ENCODE measurements around the gene IL23R. TPM values are rescaled to one million over a fixed set of nuclear protein-coding genes. Genes with fewer than 3 reads are reported as not detected.

The IL23R gene
- total RNA-seq, 1 experiment from 2014 or later: not detected

GRCh38 chr1:67264899-67265298 is 98.6 kb downstream of the IL23R start:
- Histone ChIP-seq H4K5ac (ENCODE audit: insufficient read length, low read depth, low read length) (no peak overlapping the region), H4K8ac (replicated peaks; ENCODE audit: insufficient read length, low read depth, low read length) (no peak overlapping the region), H3T11ph (ENCODE audit: low read length) (no peak overlapping the region), H3K4ac (ENCODE audit: low read depth, low read length) (no peak overlapping the region), H3K23me2 (ENCODE audit: insufficient read length, low read depth, low read length, poor library complexity, severe bottlenecking) (no peaks in the 10 kb centered on the region), H4K20me1 (ENCODE audit: control insufficient read depth, insufficient read depth, insufficient read length) (no peaks in the 10 kb centered on the region), H3K27me3 (ENCODE audit: insufficient read depth, low read length) (no peaks in the 10 kb centered on the region), H2BK20ac (ENCODE audit: low read depth, low read length, poor library complexity, severe bottlenecking) (no peak overlapping the region), H3K56ac (ENCODE audit: insufficient read length, low read depth, low read length) (no peak overlapping the region), H2BK120ac (ENCODE audit: low read depth, low read length, poor library complexity, severe bottlenecking) (no peak overlapping the region), H2BK5ac (ENCODE audit: insufficient read length, low read length) (no peak overlapping the region), H2AK5ac (ENCODE audit: insufficient read length, low read length) (no peak overlapping the region), H3K18ac (ENCODE audit: insufficient read length, low read depth, low read length) (no peak overlapping the region), H2AFZ (ENCODE audit: low read length) (no peak overlapping the region), H3K79me2 (ENCODE audit: insufficient read depth, low read length) (no peaks in the 10 kb centered on the region), H2BK15ac (ENCODE audit: low read depth, low read length) (no peak overlapping the region), H3K4me2 (ENCODE audit: insufficient read depth, insufficient read length, low read length) (no peak overlapping the region), H3K79me1 (ENCODE audit: insufficient read depth, low read depth, low read length, poor library complexity, severe bottlenecking) (no peaks in the 10 kb centered on the region), H4K91ac (ENCODE audit: insufficient read length, low read depth, low read length) (no peak overlapping the region), H3K9ac (ENCODE audit: extremely low read depth, insufficient read length, low read length) (no peak overlapping the region), H3K14ac (ENCODE audit: insufficient read depth, low read length) (no peak overlapping the region), H2BK12ac (ENCODE audit: insufficient read length, low read depth, low read length) (no peak overlapping the region), H3K27ac (ENCODE audit: insufficient read length, low read depth, low read length) (no peak overlapping the region), H3K23ac (ENCODE audit: insufficient read length, low read depth, low read length) (no peak overlapping the region), H3K9me3 (ENCODE audit: control insufficient read depth, low read depth, low read length) (no peaks in the 10 kb centered on the region), H3K4me1 (ENCODE audit: insufficient read depth, low read length) (peaks cover 7% of the 10 kb centered on the region)
- no peak overlapping the region for H3K27ac Mint-ChIP-seq
- H3K4me3 Mint-ChIP-seq: no peak overlapping the region
- no peak for DNase-seq
- H3K4me1 Mint-ChIP-seq: peaks cover 33 to 48% of the 10 kb centered on the region in 2 experiments
- H3K9me3 Mint-ChIP-seq: no peaks in the 10 kb centered on the region
- no peaks in the 10 kb centered on the region for H3K36me3 Mint-ChIP-seq (ENCODE audit: insufficient read depth in 1 of 3, low read depth in 3 of 3)
- H3K27me3 Mint-ChIP-seq (ENCODE audit: low read depth): peaks cover 1% of the 10 kb centered on the region; the same call in 1 of the 2 replicates
- no CpG with 5 or more reads among the region's 3 CpGs for WGBS (ENCODE audit: extremely low coverage, insufficient read length, low lambda C conversion rate)
- TF ChIP-seq CTCF (conservative IDR thresholded peaks at IDR 0.05): no peak

All from H9 (cell line).